GM21825 (cell line): ENCODE measurements around the gene PDCD2L.
"Not testable (repeated sequence)": the region's sequence is repeated elsewhere in the genome, so short reads cannot be mapped to it uniquely, and the experiment has no call there.

Experiments
- ATAC-seq: cut with Tn5 transposase; IDR thresholded peaks from one replicate; pipeline ENCODE4 v1.9.1; 2021; ENCODE audit warnings: mild to moderate bottlenecking, moderate library complexity; ENCODE audit not compliant: unreplicated experiment

Gene PDCD2L

DNA sequence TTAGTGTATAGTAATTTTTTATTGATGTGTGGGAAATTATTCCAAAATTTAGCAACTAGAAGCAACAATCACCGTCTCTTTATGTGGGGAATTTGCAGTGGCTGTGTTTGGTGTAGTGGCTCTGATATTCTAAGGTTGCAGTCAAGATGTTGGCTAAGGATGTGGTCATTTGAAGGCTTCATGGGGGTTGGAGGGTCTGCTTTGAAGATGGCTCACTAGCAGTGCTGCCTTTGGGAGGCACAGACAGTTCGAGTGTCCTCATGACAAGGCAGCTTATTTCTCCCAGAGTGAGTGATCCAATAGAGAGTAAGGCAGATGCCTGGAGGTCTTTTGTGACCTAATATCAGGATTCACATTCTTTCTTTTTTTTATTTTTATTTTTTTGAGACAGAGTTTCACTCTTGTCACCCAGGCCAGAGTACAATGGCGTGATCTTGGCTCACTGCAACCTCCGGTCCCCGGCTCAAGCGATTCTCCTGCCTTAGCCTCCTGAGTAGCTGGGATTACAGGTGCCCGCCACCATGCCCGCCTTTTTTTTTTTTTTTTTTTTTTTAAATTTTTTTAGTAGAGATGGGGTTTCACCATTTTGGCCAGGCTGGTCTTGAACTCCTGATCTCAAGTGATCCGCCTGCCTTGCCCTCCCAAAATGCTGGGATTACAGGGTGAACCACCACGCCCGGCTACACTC, 30.5 kb upstream of the PDCD2L start:
- no peak for ATAC-seq

DNA sequence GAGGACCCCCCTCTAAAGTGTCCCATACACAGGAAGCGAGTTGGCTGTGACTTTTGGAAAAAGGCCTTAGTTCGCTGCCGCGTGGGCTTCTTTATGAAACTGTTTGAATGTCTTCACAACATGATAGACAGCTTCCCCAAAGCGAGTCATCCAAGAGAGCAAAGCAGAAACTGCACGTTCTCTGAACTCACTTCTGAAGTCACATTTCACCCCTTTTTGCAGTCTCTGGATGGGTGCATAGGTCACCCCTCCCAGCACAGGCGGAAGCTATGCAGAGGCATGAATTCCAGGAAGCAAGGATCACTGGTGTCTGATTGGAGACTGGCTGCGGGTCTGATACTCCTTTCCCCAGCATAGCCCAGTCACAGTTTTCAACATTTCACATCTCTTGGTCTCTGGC, 28.6 kb upstream of the PDCD2L start:
- ATAC-seq = no peak

DNA sequence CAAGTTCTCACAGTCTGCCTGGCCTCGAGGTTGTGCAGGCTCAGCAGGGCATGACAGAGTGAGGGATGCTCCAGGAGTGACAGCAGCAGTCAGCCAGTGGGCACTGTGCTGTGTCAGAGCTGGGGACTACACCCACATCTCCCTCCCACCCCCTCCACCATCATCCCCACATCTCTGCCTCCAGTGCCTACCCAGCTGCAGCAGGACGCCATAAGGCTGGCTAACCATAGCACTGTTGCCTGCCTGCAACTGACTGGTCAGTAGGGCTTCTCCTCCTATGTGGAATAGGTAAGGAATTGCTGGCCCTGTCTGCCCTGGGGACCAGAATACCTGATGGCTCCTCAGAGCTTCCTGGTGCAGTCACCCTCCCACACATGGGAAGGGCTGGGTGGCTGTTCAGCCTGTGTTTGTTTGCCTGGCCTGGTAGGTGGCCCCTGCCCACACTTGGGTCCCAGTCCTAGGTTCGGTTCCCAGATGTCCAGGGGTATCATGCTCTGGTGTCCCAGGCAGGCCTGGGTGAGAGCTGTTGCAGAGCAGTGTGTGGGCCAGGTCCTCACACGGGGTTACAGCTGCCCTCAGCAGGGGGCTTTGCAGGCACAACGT, 23.5 kb upstream of the PDCD2L start:
- no peak for ATAC-seq

DNA sequence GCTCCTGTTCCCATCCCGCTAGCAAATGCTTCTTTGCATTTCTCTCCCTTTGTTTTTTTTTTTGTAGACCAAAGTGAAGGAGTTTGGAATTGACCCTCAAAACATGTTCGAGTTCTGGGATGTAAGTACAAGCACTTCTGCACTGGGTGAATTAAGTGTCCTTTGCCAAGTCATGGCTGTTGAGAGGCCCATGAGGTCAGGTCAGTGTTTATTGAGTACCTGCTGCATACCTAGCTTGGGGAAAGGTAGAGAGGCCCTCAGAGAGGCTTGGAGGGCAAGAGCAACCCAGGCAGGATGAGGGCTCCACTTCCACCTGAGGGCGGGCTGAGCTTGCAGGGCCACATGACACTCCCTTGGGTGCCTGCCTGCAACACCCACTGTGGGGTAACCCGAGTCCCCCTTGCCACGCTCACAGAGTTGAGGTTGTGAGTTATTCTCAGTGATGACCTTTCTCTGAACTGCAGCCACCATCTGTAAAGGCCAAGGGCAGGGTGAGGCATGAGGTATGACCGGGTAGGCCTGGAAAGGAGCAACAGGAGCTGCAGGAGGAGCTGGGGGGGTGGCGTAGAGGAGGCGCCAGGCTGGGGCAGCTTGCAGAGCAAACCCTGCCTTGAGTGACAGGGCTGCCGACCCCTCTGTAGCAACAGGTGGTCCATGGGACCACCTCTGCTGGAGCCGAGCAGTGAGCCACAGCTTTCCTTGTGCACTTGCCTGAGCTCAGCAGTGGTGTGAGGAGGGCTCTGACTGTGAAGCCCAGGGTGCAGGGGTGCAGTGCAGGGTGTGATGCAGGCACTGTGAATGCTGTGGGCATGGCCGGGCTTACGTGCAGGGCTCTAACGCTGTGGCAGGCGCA, 22.6 kb upstream of the PDCD2L start:
- no peak for ATAC-seq

DNA sequence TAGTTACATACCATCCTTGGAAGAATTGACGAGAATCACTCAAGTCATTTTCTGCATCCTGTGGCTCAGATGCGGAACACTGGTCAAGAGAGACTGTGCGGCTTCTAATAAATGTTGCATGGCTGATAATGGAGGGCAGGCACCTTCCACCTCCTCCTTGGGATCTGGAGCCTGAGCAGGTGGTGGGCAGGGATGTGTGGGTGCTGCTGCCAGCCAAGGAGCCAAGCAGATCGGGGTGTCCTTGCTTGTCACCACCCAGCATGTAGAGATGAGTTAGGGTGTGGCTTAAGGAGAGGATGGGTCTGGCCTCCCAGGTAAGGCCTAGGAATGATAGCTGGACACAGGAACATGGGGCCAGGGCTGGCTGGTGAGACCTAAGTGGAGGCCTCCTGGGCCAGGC, 21.7 kb upstream of the PDCD2L start:
- no peak for ATAC-seq

GRCh38 chr19:34383599-34383998, 20.6 kb upstream of the PDCD2L start:
- no peak for ATAC-seq

DNA sequence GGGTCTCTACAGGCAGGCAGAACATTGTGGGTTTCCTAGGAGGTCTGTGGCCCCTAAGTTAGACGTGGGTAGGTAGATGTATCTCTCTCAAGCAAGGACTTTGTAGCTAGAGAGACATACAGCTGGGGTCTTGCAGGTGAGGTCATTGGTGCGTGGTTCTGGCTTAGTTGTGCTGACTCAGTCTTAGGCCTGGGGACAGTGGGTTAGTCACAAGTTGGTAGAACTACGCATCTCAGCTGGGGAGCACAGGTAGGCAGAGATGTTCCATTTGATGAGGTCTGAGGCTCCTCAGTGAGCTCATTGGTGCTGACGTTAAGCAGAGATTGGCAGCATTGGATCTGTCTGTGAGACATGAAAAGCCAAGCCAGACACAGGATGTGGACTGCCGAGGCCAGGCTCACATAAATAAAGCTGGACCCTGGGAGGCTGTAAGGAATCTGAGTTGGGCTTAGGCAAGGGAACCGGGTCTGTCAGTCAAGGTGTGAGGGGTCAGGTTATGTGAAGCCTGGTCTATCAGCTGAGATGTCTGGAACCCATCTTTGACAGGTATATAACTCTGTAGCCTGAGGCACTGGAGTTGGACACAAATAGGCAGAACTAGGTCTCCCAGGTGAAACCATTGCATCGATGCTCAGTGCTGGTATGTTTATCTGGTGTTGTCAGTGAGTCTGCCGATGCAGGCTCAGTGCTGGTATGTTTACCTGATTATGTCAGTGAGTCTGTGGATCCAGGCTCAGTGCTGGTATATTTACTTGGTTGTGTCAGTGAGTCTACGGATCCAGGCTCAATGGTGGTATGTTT, 17.4 kb upstream of the PDCD2L start:
- ATAC-seq = no peak

DNA sequence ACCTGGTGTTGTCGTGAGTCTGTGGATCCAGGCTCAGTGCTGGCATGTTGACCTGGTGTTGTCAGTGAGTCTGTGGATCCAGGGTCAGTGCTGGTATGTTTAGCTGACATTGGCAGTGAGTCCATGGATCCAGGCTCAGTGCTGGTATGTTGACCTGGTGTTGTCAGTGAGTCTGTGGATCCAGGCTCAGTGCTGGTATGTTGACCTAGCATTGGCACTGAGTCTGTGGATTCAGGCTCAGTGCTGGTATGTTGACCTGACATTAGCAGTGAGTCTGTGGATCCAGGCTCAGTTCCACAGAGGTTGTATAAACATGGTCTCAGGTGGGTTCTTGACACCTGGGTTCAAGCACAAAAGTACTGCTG, 16.8 kb upstream of the PDCD2L start:
- ATAC-seq = no peak

DNA sequence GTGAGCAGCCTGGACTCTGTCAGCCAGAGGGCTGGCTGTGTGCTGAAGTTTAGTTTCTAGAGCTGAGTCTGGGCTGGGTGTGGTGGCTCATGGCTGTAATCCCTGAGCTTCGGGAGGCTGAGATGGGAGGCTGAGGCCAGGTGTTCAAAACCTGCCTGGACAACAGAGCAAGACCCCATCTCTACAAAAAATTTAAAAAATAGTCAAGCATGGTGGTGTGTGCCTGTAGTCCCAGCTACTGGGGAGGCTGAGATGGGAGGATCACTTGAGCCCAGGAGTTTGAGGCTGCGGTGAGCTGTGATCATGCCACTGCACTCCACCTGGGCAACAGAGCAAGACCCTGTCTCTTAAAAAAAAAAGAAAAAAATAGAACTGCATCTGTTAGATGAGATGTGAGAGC, 15.5 kb upstream of the PDCD2L start:
- ATAC-seq = not testable (repeated sequence)

DNA sequence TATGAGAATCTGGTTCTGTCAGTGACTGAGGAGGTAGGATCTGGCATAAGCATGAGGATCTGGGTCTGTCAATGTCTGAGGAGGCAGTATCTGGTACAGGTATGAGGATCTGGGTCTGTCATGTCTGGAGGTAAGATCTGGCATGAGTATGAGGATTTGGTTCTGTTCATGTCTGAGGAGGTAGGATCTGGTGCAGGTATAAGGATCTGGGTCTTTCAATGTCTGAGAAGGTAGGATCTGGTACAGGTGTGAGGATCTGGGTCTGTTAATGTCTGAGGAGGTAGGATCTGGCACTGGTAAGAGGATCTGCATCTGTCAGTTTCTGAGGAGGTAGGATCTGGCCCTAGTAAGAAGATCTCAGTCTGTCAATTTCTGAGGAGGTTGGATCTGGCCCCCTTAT, 12.4 kb upstream of the PDCD2L start:
- no peak for ATAC-seq

- ATAC-seq = no peak
These were observed 11.2 kb upstream of the PDCD2L start for GRCh38 chr19:34393031-34393430.

DNA sequence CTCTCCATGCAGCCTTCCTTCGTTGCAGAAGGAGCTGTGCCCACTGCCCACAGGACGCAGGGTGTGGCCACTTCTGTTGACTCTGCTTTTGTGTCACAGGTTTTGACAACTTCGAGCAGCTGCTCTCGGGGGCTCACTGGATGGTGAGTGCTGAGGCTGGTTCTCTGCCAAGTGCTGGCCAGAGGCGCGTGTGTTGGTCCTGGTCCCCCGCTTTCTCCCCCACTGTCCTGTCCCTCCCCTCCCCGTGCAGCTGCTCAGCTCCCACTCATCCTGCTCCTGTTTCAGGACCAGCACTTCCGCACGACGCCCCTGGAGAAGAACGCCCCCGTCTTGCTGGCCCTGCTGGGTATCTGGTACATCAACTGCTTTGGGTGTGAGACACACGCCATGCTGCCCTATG, 10.6 kb upstream of the PDCD2L start:
- no peak for ATAC-seq

GRCh38 chr19:34397853-34398252, 6.3 kb upstream of the PDCD2L start:
- ATAC-seq = no peak

DNA sequence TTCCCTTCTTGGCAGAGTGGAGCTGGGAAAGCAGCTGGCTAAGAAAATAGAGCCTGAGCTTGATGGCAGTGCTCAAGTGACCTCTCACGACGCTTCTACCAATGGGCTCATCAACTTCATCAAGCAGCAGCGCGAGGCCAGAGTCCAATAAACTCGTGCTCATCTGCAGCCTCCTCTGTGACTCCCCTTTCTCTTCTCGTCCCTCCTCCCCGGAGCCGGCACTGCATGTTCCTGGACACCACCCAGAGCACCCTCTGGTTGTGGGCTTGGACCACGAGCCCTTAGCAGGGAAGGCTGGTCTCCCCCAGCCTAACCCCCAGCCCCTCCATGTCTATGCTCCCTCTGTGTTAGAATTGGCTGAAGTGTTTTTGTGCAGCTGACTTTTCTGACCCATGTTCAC, 4.3 kb upstream of the PDCD2L start:
- ATAC-seq = no peak

GRCh38 chr19:34400844-34401243, 3.4 kb upstream of the PDCD2L start:
- not testable (repeated sequence) for ATAC-seq

- no peak for ATAC-seq
These were observed 2.1 kb upstream of the PDCD2L start for GRCh38 chr19:34402074-34402600.

- ATAC-seq = no peak
These were observed 453 bp upstream of the PDCD2L start for GRCh38 chr19:34403784-34404108.

DNA sequence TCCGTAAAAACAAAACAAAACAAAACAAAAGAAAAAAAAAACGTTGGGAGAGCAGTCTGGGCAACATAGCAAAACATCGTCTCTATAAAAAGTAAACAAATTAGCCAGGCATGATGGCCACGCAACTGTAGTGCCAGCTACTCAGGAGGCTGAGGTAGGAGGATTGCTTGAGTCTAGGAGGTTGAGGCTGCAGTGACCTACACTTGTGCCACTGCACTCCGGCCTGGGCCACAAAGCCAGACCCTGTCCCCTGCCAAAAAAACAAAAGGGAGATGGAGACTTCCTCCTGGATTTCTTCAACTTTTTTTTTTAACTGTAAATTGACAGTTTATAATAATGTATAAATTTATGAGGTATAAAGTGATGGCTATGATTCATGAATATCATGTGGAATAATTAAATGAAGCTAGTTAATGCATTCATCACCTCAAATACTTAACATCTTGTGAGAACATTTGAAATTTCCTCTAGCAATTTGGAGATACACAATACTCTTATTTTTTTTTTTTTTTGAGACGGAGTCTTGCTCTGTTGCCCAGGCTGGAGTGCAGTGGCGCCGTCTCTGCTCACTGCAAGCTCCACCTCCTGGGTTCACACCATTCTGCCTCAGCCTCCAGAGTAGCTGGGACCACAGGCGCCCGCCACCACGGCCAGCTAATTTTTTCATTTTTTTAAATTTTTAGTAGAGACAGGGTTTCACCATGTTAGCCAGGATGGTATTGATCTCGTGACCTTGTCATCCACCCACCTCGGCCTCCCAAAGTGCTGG, 1.9 kb downstream of the PDCD2L start:
- no peak for ATAC-seq

- ATAC-seq = no peak
These were observed 4.2 kb downstream of the PDCD2L start for GRCh38 chr19:34408411-34408810.
